NCI-H1694 (cell line): ENCODE data around the gene FOXF2.

Source experiments
- DNase-seq: peaks from one replicate; lab custom pipeline; 2025; lab: John Stamatoyannopoulos, UW

FOXF2 gene

DNA sequence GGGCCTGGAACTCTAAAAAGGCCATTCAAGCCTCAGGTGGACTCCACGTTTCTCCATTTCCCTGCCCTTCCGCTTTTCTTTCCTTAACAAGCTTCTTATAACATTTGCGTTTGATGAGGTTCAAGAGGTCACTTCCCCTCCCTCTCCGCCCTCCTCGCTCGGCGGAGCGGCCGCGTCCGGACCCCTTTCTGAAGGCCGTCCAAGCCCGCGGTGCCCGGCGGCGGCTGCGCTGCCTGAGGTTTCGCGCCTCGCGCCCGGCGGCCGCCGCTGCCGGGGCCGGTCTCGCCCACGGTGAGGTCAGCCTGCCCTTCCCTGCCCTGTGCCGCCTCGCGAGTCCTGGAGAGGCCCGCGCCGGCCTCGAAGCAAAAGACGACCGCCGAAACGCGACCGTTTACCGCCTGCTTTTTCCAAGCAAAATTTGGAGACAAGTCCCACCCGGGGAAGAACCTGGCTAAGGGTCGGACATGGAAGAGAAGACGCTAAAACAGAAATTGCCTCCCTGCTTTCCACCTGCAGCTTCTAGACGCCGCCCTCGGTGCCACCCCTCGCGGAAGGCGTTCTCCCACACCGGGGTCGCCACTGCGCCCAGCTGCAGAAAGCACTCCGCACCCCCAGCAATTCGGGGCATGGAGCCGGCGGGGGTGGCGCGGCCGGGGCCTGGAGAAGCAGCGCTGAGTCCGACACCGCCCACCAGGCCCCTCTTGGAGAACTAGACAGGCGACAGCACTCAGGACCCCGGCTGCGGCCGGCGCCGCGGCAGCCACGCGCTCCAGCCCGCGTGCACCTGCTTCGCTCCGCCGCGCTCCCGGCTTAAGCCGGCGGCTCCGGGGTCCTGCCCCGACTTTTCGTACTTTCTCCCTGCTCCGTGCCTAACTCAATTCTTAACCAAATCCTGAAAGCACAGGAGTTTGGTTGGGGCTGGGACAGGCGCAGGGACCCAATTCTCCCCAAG, 11.0 kb upstream of the FOXF2 start:
- DNase-seq = no peak

DNA sequence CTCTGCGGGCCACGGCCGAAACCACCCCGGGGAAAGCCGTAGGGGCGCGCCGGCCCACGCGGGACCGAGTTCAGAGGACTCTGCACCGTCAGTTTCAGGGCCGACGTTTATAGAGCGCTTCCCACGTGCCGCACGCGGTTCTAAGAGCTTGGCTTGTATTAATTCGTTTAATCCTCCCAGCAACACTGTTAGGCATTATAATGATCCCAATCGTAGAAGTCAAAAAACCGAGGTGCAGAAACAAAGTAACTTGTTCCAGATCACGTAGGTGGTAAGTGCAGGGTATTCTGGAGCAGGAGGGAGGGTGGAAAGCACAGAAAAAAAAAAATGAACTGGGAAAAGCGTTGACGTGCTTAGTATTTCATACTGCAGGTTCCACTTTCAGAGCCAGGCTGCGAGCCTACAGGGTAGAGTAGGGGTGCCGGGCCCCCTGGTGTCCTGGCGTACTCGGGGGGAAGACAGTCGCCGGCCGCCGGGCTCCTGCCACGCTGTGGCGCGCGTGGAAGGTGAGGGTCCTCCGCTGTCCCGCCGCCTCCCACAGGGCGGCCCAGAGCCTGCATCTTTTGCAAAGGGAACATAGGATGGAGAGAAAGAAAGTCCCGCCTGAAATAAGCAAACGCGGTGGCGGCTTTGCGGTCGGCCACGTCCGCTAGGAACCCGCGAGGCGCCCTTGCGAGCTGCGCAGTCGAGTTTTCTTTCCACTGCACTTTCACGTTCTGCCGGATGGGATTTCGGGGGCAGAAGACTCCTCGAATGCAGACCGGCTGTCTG, 10.2 kb upstream of the FOXF2 start:
- no peak for DNase-seq

DNA sequence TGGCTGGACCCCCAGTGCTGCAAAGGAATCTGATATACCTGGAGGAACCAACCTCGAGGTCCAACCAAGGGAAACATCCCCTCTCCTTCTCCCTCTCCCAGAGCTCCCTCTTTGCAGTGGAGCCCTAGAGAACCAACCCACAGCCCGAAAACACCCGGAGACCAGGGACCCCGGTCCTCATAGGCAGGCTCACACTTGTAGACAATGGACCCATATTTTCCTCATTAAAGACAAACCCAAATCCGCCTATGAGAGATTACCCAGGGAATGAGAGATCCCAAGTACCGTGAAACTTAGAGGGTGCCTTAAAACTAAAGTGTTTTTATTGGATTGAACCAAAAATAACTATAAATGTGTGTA, 9.6 kb upstream of the FOXF2 start:
- no peak for DNase-seq

DNA sequence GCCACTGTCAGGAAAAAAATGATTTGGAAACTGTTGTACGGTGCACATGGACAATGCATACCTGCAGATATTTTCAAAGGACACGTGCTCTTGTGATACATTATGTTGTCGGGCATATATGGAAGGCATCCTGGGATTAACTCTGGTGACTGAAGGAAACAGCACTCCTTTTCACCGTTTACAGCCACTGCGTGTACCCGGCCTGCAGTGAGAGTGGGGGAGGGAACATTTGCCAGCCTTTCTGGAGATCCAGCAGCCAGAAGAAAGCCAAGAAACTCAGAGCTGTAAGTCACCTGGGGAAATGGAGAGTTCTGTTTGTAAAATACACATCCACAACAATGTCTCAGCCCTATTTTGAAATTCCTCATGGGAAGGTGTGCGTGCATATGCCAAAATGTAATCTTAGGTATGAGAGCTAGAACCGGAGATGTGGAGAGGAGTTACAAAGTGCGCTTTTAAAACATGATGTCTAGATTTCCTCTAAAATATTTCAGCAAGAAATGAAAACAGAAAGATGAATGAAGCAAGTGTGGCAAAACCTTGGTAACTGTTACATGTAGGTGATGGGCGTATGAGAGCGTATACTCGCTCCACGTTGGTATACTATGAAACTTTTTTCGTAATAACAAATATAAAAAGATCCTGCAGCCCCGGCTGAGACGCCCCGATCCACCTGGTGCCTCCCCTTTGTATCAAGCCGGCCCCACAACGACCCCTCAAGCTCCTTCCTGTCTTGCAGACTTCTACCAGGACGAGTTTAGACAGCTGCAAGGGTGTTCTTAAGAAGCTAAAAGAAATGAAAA, 8.6 kb upstream of the FOXF2 start:
- DNase-seq = no peak

- DNase-seq = no peak
Observed at GRCh38 chr6:1381481-1382330, 7.7 kb upstream of the FOXF2 start.

GRCh38 chr6:1382331-1382882, 7.0 kb upstream of the FOXF2 start:
- DNase-seq = no peak

- no peak for DNase-seq
Observed at GRCh38 chr6:1382883-1383728, 6.3 kb upstream of the FOXF2 start.

DNA sequence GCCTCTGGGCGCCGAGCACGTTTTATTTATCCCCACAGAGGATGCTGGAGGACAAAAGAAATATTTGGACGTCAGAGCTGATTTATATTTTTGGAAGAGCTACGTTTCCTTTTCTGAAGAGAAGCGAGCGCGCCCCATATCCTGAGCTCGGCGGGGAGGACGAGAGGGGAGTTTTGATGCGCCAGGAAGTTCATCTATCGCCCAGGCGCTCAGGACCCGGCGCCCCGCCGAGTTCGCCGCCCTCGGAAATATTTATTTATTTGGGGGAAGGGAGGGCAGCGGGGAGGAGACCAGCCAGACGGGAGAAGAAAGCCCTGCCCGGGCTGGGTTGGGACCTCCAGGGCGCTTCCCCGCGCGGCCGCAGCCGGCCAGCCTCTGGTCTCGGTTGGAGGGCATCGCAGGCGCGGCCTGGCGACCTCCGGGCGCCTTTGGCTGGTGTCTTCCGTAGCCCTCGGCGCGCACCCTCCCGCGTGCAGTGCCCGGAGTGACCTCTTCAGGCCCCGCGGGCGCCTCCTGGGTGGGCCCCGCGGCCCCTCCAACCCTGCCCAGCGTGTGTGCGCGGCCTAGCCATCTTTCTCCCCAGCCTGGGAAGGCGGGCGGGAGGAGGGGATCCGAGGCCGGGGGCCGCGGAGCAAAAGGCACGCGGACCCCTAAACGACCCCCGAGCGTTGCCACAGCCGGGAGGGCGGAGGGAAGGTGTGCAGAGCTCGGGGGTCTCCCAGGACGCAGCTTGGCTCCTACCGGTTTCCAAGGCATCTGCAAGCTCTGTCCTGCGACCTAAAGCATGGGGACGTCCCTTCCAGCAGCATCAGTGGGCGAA, 5.4 kb upstream of the FOXF2 start:
- DNase-seq = no peak

GRCh38 chr6:1384549-1385128, 4.7 kb upstream of the FOXF2 start:
- DNase-seq = no peak

DNA sequence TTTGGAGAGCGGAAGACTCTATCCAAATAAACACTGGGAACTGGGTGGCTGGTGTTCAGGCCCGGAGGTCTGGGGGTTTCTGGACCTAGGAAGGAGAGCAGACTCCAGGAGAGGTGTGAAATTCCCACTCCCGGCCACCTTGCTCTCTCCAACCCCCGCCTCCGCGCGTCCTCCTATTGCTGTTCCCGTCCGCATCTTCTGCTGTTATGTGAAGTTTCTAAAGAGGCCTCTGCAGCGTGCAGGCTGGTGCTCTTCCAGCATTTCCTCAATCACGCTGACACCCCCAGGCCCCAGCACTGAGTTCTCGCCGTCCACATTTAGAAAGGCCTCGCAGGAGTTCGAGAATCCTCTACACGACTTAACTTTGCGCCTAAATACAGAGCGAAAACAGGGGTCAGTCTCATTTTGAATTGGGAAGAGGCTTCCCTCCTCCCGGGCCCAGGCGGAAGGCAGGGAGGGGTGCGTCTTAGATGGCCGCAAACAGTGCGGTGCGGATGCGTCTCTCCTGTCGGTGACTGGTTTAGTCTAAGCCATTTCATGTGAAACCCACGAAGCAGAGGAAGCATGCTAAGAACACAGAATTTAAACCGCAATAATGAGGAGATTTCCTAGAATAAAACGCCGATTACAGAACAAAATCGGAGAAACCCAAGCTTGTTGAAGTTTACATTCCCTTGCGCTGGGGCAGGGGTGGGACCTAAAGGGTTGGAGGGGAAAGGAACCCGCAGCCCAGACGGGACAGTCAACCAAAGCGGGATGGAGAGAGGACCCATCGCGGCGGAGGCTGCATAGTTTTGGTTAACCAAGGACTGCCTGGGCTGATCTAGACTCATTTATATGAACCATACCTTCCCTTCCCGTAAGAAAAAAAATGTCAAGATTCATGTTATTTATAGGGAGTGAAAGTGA, 4.0 kb upstream of the FOXF2 start:
- DNase-seq = no peak

- DNase-seq = no peak
Observed at GRCh38 chr6:1386038-1386709, 3.2 kb upstream of the FOXF2 start.

GRCh38 chr6:1387538-1387875, 1.9 kb upstream of the FOXF2 start:
- no peak for DNase-seq

GRCh38 chr6:1387876-1388629, 1.3 kb upstream of the FOXF2 start:
- no peak for DNase-seq

GRCh38 chr6:1388630-1389368, 577 bp upstream of the FOXF2 start:
- DNase-seq = no peak

DNA sequence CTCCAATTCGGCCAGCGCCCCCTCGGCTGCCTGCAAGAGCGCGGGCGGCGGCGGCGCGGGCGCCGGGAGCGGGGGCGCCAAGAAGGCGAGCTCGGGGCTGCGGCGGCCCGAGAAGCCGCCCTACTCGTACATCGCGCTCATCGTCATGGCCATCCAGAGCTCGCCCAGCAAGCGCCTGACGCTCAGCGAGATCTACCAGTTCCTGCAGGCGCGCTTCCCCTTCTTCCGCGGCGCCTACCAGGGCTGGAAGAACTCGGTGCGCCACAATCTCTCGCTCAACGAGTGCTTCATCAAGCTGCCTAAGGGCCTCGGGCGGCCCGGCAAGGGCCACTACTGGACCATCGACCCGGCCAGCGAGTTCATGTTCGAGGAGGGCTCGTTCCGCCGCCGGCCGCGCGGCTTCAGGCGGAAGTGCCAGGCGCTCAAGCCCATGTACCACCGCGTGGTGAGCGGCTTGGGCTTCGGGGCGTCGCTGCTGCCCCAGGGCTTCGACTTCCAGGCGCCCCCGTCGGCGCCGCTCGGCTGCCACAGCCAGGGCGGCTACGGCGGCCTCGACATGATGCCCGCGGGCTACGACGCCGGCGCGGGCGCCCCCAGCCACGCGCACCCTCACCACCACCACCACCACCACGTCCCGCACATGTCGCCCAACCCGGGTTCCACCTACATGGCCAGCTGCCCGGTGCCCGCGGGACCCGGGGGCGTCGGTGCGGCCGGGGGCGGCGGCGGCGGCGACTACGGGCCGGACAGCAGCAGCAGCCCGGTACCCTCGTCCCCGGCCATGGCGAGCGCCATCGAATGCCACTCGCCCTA, 963 bp downstream of the FOXF2 start:
- no peak for DNase-seq
